GM21447 (cell line): ENCODE results near the gene TXK.
A peak's percentile ranks its signal among the peaks of the same experiment; 100 is the strongest.
"Not testable (repeated sequence)": the region's sequence is repeated elsewhere in the genome, so short reads cannot be mapped to it uniquely, and the experiment has no call there.

ENCODE experiments used
- ATAC-seq: cut with Tn5 transposase; IDR thresholded peaks from one replicate; pipeline ENCODE4 v1.9.1; 2021; ENCODE audit not compliant: unreplicated experiment

The TXK gene

DNA sequence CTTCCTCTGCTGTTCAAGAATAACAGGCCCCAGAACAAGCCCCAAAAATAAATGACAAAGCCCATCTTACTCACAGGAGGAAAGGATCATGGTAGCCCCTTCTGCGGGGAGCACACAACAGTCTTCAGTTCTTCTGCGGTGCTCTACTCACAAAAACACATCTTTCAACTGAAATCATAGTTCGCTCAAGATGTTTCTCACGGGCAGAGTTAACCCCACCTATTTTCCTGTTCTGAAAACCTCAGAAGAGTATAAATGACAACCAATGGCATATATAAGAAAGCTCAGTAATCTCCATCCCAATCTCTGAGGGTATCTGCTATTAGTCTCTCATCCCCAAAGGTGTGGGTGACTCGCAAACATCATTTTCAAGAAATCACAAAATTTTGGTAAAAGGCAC is at the start of gene TXK:
TXK (minus strand) TSS at position 170 of the 400 bp plus-strand sequence; CDS start at position 90, 80 bp downstream.
- no peak for ATAC-seq

DNA sequence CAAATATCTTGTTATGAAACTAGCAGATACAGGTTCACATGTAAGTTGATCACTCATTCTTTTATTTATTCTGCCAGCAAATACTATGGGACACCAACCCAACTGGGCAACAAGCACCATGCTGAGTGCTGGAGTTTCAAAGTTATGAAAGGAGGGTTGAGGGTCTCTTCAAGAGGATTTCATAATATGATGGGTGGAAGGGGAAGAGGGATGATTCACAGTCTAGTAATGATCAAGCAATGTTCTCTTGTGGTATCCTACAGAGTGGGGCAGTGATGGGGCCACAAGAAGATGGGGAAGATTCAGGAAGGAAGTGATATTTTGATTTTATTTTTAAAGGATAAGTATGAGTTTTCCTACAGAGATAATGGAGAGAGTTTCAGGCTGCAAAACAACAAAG is 46.2 kb upstream of the TXK start:
- no peak for ATAC-seq

DNA sequence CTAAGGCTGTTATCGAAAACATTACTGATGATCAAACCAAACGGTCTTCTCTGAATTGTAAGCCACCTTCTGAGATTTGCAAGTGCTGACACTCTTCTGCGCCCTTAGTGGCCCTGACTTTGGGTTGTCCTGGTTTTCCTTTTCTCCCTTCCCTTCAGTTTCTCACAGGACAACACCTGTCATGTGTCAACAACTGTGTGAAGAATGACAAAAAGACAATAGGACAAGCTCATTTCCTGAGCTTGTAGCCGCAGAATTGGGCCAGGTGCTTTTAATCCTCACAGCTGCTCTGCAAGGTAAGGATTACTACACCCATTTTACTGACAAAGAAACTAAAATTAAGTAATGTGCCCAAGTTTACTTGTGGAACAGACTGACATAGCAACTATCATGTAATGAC is 44.9 kb upstream of the TXK start:
- ATAC-seq = no peak

DNA sequence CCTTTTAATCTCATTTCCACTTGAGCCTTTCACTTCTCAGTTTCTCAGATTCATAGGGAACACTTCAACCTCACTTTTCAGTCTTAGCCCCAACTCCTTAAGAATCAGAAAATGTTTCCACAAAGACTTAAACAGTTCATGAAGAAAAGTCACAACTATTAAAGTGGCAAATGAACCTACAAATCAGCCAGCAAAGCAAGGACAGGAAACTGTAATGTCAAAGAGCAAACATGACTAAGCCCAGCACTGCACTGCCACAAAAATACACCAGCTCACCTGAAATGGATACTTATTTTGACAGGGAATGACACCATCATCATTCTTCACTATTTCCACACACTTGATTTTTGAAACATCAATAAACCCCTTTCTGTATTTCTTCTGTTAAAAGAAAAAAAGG is 41.8 kb upstream of the TXK start:
- no peak for ATAC-seq

DNA sequence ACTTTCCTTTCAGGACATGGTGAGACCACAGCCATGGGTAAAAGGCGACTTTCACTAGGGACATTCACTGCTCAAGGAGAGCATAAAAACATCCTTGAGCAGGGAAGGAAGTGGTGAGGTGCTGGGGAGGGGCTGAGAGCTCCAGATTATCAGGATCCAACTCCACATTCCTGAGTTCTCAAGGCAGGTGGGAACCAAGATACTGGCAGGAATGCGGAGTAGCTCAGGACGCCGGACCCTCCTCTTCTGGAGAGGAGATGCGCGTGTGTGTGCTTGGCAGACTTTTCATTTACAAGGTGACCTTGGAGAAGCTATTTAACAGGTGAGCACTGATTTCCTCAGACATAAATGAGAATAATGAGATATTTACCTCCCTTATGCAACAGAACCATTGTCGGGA is 41.3 kb upstream of the TXK start:
- ATAC-seq = no peak

DNA sequence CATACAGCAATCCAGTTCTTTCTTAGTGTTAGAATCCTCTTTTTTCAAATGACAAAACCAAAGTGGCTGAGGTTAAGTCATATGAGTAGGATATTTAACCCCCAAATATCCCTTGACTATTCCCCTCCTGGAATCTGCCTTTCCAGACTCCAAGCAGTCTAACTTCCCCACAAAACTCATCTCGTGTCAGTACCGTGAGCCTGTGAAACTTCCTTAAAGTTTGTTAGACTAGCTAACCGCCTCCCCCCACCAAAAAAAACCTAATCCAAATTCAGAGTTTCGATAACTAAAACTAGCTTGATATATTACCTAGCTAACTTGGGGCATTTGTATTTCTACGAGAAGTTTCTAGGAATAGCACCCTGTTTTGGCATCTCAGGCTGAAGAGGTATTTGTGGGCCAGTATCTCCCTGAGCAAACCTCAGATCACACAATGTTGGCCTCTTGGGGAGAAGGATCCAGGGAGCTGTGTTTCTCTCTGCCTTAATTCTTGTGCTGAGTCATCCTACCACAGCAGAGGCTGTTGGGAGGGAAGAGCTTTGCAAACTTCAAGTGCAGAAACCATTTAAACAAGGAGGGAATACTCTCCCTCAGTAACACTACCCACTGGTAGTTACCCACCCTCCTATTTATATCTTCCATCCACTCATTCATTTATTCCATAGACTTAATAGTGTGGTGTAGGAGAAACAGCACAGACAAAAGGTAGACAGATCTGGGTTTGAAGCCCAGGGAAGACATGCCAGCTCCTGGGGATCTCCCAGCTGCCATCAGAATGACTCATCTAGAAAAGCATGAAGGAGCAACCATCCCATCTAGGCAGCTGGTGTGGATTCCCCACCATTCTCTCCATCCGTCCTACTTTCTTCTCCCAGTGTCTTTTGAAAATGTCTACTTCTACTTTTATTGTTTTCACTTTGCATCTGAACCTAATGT is 39.3 kb upstream of the TXK start:
- peak; percentile 75 for ATAC-seq

DNA sequence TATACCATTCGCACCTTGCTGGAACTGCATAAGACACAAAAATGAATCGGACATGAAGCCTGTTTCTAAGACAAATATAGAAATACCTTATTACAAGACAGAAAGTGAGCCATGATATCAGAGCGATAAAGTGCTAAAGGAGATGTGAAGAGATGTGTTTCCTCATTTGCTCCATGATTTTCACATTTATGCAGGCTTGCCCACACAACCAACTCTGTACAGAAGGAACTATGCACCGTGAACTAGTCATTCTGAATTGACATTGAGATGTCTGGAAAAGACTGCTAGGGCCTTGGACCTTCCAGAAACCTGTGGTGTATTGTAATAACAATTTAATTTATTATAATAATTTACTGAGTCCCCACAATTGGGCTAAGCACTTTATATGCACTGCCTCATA is 38.6 kb upstream of the TXK start:
- ATAC-seq = no peak

DNA sequence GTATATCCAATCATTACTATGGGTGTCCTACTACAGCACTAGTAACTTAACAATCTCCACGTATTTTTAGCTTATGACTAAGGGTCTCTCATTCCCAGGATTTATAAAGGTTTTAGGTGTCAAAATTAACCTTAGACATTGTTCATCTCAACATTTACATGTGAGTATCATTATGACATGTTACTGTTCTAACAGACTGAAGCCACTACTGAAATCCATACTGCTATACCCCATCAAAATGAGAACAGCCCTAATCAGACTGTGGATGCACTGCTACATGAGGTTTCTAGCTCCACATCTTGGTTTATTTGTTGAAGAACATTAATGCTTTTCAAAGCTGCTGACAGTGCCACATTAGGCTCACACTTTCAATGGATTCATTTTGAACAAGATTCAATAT is 35.6 kb upstream of the TXK start:
- no peak for ATAC-seq

DNA sequence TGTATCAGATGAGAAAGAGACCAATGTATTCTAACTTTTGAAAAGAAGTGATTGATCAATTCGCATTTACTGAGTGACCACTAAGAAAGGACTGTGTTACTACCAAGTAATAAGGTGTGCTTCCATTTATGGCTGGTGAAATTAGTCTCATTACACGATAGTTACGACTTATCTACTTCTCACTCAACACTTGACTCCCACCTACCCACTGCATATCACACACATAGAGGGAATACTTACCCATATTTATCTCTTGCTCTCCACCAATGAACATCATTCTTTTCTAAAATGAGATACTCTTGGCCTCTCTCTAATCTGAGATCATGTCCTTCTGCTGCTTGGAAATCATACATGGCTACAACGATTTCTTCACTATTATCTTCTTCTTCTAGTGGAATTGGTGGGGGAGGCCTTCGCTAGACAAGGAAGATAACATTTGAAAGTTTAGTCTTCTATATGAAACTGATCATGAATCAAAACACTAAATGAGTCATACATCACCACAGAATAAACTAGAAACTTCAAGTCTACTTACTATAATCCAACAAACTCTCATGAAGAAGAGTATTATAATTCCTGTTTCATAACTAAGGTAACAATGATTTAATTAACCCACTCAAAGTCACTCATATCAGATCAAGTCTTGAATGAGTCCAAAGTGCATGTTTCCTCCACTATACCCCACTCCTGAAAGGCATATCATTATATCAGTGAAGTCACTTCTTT is 33.7 kb upstream of the TXK start:
- ATAC-seq = no peak

DNA sequence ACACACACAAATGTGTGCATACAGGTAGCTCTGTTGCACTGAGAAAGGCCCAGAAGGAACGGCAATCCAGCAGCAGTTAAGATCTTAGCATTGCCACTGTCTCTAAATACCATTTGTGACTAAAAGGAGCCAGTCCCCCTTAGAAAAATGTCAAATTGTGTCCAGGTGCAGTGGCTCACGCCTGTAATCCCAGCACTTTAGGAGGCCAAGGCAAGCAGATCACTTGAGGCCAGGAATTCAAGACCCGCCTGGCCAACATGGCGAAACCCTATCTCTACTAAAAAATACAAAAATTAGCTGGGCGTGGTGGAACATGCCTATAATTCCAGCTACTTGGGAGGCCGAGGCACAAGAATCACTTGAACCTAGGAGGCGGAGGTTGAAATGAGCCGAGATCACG is 30.5 kb upstream of the TXK start:
- ATAC-seq = not testable (repeated sequence)

DNA sequence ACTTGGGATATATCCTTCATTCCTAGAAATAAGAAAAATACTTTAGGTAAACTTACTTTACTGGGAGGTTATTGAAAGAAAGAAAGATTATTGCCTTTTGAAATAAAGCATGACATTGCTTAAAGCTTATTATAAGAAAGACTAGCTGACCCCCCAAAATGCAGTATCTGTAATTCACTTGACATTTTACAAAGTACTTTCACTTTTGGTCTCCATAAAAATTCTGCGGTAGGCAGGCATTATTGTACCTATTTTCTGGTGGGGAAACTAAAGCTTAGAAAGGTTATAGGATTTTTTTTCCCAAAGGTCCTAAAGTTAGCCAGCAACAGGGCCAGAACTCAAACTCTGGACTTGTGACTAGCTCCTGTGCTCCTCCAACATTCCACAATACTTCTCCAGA is 29.7 kb upstream of the TXK start:
- no peak for ATAC-seq

DNA sequence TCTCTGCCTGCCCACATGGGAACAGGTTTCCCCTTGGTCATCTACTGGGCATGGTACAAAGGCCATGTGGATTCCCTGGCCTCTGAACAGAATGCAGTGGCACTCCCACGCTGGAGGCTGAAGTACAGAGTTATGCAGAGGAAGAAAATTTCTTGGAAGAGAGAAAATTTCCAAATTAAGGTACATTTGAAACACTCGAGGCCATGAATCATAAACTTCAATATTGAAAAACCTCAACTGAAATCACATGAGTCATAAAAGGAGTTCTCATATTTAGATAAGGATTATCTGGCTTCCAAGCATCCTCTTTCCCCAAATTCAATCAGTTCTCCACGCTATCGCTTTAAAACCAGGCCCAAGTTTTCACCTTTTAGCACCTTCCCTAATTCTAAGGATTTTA is 28.1 kb upstream of the TXK start:
- no peak for ATAC-seq

DNA sequence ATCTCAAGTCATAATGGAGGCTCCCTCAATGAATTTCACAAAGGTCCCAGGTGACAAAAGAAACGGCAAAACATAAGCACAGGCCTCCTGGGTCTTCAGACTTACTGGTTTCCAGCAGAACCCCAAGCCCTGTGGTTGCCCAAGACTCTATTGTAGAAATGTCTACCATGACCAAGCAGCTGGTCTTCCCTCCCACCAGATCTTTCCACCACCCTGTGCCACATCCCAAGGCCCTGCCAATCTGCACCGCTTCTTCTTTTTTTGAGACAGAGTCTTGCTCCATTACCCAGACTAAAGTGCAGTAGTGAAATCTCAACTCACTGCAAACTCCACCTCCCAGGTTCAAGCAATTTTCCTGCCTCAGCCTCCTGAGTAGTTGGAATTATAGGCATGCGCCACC is 23.2 kb upstream of the TXK start:
- no peak for ATAC-seq

DNA sequence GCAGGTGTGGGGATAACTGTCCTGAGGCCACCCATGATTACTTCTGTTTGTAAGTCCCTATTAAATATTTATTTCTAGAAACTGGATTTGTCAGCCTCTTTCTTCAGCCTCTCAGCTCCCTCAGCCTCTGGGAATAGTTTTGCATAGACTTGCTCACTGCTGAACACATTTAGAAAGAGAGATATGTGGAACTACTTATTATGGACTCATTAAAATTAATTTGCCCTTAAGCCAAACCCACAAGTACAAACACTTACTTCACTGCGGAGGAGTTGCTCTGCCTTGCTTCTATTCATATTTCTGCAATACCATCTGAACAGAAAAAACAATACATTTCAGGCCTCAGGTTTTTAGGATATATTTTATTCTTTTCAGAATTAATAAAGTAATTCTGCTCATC is 22.4 kb upstream of the TXK start:
- ATAC-seq = no peak

DNA sequence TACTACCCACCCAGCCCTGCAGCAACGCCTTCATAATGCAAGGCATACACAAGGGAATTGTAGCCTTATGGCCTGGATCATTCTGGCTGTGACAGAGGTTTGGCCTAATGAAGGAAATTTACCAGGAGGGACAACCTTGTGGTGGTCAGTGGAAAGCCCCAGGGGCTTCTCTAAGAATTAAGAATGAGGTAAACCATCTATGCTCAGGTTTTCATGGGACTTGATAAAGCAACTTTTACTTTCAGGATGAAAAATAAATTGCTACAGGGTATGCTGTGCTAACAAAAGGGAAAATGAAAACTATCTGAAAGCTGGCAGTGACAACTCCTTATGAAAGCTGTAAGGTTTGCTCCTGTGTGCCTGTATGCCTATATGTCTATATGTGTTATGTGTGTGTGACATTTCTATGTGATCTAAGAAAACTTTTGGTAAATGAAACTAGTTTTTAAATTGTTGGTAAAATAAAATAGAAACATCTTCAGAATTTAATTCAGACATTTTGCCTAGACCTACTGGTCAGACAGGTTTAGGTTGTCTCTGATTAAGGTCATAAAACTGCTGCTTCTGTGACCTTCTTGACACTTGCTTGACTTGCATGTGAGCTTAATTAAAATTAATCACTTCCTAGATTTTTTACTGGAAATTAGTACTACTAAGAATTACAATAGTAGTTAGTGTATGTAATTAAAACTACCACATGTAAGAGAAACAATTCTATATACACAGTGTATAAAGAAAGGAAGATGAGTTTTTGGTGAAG is 19.9 kb upstream of the TXK start:
- ATAC-seq = no peak

DNA sequence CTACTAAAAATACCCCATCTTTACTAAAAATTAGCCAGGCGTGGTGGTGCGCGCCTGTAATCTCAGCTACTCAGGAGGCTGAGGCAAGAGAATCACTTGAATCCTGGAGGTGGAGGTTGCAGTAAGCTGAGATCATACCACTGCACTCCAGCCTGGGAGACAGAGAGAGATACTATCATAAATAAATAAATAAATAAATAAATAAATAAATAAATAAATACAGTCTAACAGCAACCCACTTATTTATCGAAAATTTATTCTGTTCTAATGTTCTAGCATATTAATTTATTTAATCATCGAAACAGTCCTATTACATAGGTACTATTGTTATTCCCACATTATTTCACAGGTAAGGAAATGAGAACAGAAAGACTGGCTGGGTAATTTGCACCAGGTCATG is 18.2 kb upstream of the TXK start:
- no peak for ATAC-seq

DNA sequence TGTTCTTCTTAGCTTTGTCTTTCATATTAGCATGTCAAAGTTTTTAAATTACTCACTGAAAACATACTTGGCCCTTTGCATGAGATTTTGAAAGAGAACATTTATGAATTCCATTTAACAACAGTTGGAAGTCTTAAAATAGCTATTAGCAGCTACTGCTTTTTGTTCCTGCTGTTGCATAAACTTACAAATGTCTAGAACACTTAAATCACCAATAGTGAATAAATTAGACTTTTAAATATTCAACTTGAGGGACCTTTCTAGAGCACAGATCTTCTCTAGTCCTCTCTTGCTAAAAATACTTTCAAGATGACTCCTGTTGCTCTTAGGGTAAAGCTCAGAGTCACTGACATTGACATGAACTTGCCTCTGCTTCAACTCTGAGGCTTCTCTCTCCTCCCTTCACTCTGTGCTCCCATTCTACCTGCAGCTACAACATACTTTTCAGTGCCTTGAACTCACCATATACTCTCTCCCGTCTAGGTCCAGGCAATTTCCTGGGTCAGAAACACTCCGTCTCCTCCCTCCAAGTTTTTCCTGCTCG is 15.8 kb upstream of the TXK start:
- no peak for ATAC-seq

DNA sequence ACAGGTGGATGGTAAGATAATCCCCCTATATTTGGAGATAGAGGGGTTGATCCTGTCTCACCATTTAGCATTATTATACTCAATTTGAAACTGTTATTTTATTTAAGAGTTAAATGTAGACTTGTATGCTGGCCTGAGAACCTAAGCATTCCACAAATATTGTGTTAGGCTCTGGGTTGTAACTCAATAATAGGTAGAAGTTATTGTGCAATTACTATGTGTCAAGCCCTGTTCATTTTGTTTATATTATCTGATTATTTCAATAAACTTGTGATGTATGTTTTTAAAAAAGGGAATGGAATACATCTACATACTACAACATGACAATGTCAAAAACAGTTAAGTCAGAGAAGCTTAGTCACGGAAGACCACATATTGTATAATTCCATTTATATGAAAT is 13.6 kb upstream of the TXK start:
- no peak for ATAC-seq

DNA sequence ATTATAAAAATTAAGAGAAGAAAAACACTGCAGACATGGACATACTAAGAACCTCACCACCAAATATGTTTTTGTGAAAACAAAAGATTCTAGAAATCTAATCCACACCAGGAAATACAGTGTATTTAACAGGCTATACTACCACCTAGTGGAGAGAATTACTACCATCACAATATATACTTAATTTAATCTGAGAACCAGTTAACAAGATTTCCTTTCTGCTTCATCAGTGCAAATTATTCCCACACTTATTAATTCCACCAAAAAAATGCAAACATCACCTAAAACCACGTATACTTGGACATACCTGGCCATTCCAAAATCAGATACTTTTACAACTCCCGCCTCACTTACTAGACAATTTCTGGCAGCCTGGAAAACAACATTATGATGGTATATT is 7.0 kb upstream of the TXK start:
- no peak for ATAC-seq

DNA sequence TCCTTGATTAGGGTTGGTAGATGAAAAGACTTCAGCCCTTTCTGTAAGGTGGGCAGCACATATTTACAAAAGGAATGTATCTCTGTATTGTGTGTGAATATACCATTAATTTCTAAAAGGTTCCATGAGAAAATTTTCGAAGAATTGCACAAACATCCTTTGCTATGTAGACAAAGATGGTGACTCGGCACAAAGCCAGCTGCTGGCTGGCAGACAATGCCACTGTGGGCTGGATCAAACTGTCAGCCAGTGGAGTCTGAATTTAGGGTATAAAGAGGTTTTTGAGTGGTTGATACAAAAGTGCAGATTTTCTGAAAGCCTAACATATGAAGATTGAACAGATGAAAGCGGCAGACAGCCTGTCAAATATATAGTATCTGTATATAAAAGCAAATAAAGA is 5.6 kb upstream of the TXK start:
- ATAC-seq = no peak

DNA sequence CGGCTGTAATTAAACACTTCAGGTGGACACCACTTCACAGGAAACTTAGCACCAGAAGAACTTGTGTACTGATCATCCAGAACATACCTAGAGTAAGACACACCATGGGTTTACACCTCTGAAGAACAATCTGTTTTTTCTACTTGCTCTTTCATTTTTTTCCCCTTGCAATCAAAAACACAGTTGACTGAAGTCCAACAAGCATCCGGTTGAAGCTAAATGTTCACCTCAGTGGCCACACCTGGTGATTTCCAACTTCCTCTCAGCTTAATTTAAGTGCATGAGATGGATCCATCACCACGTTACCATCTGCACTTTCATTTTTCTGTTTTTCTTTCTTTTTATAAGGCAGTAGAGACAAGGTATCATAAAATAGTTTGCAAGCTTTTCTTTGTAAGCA is 4.9 kb upstream of the TXK start:
- ATAC-seq = peak; percentile 94
